CD4-positive, alpha-beta T cell treated with Interleukin-21 for 1 hour (primary cell): Measurements from ENCODE around the gene WWOX.

ENCODE experiments used
- DNase-seq: peaks from one replicate; pipeline ENCODE4 v3.0.0-alpha.2; 2020

The WWOX gene

DNA sequence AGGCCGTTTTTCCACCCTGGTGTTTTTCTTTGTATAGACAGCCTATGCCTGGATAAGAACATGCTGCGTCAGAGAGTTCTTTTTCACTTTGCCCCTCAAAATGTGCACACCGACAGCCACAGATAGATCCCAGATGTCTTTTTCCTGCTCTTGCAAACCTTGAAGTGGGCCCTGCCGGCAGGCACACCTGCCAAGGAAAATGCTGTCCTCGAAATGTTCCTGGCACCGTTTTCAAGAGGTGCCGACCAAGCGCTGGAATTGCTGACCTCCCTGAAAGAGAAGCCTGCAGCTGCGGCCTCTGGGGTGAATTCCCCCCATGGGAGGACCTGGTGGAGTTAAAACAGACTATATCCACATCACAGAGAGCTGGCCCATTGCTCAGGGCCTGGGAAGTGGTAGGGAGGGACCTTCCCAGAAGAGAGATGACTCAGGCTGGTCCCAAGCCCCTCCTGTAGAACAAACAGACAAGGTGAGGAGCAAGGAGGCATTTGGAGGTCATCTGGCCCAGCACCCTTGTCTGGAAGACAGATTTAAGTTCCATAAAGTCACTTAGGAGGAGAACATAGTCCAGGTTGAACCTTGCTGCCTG is 833.0 kb downstream of the WWOX start:
- DNase-seq, result no peak

DNA sequence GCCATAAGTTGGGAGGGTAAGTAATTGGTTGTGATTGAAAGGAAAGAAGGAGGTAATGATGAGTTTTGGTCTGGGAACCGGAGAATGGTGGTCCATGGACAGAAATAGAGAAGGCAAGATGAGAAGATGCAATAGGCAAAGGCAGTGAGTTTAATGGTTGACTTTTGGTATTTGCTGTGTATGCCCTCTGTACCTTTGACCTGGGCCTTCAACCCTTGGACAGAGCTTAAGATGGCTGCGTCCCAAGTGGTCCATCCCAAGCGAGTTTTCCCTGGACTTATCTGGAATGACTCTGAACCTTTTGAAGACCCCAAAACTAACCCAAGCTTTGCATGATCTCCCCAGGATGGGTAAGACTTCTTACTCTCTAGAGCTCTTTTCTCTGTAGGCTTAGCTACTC is 836.6 kb downstream of the WWOX start:
- DNase-seq, result no peak

DNA sequence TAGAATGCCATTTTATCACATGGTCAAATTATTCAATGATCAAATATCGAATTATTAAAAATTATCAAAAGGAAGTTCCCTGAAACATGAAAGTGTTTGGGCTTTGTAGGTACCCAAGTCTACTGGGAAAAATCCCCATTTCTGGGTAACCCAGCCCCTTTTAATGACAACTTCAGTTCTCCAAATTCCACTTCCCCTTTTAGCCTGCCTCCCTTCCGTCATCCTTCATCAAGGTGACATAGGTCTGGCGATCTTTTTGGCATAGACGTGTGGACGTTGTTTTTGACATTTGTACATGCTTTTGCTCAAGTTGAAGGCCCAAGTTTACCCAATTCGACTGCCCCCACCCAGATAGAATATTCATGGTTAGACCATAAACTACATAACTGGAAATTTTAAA is 840.1 kb downstream of the WWOX start:
- no peak for DNase-seq

DNA sequence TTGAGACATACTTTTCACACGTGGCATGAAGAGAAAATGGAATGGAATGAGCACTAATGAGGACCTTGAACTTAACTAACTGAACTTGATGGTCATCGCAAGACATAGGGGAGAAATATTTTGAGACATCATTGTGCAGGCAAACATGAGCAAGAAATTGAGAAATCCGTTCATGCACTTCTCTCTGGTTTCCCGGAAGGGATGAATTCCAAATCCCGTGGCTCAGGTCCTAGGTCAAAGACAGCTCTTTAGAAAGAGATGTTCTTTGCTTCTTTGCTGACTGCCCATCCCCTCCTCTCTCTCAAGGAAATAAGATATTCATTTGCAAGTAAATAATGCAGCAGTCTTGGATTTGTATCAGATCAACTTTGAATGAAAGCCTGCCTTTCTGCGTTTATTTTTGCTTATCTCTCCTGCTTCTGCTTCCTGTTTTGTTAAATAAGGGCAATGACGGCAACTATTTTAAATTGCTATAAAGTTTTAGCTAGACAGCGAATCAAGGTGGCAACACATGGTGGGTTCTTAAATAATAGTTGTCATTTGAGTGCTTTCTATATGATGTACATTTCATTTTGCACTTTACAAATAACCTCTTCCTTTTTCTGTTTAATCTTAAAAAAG is 843.3 kb downstream of the WWOX start:
- no peak for DNase-seq

DNA sequence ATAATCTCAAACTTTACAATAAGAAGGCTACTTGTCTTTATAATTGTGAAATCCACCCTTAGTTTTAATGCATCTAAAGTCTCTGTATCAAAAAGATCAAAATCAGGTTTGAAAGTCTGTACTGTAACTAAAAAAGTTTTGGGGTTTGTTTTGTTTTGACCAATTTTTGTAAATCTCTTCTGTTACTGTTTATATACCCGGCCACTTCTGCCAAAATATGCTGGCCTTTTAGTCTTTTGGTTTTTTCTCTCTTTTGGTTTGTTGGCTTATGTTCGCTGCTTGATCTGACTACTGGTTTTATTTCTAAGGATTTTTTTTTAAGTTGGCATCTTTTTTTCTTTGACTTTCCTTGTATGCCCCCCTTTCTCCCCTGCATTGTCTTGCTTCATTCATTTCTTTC is 845.9 kb downstream of the WWOX start:
- DNase-seq, result no peak

DNA sequence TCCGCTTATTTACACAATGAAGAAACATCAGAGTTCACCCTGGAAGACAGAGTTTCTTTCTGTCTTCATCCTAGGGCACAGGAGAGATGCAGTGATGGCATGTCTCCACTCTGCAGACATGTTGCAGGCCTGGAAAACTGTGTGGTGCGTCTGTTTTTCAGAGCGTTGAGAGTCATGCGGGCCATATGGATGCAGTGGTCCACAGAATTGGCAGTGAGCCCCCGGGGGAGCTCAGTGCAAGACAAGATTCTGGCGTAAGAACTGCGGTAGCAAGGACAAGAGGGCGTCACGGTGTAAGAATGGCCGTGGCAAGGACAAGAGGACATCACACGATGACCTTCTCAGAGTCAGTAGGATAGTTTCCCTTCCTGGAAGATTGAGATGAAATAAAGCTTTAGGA is 847.1 kb downstream of the WWOX start:
- DNase-seq, result no peak

DNA sequence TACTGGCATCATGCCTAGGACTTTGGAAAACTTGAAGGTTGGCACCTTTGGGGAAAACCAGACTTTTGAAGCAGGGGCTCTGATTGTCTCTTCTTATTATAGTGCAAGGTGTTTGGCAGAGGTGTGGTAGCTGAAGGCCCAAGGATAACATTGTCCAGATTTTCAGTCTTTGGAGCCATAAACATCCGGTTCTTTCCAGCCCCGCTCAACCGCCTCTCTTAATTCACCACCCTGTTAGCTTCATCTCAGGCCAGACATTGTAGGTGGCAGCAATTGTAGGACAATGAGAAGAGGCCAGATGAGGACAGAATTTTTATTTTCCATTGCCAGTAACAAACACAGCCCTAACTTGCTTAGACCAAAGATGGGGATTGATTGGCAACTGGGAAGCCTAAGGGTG is 851.3 kb downstream of the WWOX start:
- DNase-seq, result no peak

DNA sequence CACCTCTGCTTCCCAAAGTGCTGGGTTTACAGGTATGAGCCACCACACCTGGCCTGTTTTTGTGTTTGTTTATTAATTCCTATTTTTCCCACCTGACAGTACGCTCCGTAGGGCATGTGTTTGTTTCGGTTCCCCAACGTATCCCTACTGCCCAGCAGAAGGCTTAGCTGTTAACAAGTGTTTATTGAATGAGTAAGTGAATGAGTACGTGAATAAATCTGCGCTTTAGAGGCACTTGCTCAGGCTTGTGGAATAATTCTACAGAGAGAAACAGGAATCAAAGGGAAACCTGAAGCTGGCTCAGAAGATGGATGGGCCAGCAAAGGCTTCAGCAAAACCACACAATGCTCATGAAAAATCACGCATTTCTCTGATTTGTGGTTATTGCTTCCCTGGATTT is 853.2 kb downstream of the WWOX start:
- no peak for DNase-seq

DNA sequence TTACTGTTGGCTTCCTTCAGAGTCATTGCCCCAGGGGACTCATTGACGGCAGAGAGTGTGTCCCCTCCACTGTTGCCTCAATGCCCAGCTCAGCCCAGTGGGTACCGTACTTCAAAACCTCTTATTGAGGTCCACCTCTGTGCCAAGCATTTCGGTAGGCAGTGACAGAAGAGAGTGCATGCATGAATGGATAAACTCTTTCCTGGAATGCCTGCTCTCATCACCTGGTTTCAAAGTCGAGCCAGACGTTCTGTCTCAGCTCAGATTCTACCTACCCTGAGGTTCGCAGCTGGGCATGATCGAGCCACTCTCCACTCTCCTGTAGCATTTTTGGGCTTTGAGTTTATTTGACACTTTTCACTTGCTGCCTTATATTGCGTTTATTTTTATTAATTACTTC is 854.1 kb downstream of the WWOX start:
- no peak for DNase-seq

DNA sequence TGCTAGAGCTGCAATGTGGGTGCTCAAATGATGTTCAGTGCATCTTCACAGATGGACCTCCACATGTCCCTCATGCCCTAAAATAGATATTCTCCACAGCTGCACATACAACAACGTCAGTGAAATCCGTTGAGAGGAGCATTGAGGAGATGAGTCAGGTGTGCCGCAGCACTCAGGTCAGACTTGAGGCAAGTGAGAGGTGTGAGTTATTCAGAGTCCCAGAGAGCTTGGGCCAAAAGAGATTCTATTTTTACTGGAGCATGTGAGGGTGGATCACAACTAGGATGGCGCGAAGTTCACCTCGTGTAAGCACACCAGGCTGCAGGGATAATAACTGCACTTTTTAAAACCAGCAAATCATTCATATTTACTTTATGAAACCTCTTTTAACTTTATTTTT is 855.8 kb downstream of the WWOX start:
- no peak for DNase-seq

DNA sequence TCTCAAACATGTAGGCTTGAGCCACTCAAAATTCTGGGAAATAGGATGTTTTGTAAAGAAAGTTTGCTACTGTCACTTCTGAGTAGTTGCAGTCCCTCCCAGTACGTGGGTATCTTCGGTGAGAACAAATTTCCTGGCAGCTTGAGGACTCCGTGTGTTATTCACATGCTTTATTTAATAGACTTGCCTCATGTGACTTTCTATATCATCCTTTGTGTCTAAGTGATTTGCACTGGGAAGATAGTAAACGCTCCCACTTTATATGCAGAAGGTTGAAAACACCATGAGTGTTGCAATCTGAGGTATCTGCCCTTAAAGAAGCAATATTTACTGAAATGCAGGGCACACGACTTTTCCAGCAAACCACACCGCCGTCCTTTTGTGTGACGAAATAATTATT is 857.4 kb downstream of the WWOX start:
- no peak for DNase-seq

DNA sequence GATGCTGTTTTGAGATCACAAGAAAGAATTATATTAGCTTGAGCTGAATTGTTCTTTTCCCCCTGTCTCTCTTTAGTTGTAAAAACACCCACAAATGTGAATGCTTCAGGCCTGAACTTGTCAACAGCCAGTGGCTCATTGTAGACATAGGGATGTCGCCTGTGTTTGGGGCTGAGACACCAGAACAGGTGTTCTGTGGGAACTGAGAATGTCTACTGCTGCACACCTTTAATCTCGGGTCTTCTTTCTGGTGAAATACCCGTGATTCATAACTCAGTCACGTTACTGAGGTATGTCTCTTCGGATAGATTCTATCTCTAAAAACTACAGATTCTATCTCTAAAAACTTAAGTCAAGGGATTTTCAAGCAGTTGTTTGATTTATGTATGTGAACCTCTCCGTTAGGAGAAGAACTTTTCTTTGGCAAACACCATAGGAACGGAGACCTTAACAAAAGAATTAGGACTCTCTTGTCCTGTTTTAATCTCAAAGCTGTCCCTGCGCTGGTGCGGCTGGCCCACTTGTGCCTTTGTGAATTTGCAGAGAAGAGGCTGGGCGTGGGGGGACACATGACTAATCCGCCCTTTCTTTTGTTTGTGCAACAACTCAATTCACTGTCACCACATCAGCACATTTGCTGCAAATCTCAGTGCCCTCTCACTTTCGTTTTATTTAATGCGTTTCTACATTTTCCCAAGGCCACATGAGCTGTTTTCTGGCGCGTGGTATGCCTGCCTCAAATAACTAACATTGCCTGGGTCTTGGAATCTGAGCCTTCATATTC is 858.1 kb downstream of the WWOX start:
- DNase-seq, result peak; percentile 9

DNA sequence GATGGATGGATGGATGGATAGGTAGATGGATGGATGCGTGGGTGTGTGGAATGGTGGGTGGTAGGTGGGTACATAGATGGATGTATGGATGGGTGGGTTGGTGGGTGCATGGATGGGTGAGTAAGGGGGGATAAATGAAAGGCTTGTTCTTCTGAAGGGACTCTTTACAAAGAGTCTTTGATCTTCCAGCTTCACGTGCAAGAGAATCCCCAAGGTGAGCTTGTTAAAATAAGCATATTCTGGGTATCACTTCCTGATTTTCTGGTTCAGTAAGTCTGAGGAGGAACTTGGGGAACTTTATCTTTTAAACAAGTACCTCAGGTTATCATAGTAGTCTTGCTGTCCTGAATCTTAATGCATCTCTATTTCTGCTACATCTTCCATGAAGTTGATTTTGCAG is 862.0 kb downstream of the WWOX start:
- DNase-seq, result no peak

DNA sequence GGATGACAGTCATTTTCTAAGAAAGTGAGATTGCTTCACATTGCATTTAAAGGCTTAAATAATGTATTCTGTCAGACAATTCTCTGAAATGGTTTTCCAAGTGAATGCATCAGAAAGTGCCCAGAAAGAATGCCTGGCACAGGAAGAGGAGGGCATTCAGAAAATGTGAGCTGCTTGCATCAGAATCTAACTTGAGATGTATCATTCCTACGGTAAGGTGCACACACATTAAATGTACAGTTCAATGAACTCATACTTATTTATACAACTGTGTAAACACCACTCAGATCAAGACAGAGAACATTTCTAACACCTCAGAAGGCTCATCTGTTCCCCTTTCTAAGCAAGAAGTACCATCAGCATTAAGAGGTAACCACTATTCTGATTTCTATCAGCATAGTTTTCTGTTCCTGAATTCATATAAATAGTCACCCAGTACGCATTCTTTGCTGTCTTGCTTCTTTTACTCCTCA is 863.0 kb downstream of the WWOX start:
- no peak for DNase-seq

DNA sequence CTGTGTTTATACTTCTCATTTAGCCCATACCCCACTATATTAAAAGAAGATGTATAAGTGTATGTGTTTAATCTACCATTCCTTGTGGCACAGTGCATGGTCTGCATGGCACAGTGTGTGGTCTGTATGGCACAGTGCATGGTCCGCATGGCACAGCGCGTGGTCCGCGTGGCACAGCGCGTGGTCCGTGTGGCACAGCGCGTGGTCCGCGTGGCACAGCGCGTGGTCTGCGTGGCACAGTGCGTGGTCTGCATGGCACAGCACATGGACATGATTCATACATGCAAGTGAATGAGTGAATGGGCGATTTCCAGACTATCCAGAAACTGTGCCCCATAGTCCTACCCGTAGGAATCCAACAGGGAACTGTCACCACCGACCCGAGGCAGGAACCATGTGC is 868.5 kb downstream of the WWOX start:
- no peak for DNase-seq

DNA sequence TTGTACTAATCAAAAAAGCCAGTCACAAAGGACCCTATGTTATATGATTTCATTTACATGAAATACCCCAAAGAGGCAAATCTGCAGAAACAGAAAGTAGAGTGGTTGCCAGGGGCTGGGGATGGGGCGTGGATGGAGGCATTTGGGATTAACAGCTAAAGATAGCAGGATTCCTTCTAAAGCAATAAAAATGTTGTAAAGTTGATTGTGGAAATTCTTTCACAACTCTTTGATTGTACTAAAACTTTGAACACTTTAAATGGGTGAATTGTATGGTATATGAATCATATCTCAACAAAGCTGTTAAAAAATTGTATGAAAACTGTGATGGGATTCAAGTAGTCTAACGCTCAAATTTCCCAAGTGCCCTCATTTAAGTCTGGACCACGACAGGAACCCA is 870.3 kb downstream of the WWOX start:
- DNase-seq, result no peak

DNA sequence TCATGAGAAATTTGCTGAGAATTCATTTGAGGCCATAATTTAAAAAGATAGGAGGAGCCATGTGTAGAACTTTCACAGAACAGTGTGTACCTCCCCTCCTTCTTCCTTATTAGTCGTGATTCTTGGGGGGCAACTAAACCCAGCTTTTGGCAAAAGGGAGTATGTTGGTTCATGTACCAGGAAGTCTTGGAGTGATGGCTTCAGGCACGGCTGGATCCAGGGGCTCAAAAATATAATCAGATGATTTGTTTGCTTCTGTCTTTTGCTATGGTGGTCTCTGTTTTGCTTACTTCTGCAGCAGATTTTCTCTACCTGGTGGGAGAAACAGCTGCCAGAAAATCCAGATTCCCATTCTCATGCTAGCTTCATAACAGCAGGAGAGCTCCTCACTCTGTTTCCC is 871.2 kb downstream of the WWOX start:
- DNase-seq, result no peak

DNA sequence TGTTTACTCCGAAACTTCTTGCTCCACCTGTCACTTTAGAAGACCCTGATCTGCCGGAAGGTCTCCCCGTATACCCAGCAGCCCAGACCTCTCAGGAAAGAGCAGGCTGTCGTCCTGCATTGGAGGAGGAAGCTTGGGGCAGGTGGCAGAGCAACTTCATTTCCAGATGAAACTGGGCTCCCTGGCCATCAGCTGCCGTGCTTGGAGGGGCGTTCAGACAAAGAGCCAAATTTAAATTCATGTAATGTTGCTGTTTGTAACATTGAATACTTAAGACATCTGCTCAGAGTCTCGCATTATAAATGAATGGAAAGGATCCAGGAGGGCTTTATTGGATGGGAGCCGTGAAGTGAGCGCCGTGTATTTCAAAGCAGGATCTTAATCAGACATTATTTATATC is 872.6 kb downstream of the WWOX start:
- DNase-seq, result no peak

DNA sequence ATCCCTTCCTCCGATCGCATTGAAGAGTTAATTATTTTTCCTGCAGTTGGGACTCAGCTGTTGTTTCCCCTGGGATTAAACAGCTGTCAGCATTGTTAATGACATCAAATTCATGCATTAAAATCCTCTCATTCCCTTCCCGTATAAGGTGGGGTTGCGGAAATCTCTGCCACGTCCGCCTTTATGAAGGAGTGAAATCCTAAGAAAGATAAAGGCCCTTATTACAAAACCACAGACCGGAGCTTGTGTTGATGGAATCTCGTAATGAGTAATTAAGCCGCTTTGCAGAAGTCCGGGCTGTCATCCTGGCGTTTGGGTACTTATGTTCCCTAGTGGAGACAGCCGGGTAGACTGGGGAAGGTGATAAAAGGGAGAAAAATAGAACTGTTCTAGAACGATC is 873.5 kb downstream of the WWOX start:
- no peak for DNase-seq

DNA sequence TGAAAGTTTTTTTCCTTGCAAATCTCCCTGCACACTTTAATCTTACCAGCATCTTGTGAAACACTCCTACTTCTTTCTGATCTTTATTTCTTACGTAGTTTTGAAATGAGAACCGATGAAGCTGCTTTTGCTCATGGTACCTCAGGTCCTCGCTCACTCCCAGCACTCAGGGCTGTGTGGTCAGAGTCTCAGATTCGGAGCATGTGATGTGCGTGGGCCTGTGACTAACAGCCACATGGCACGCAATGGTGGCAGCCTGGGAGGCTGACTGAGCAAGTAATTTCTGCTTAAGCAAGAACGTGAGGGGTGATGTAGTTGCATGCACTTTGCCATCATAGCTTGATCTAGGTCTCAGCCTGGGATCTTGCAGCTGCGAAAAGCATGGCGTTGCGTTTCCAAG is 876.8 kb downstream of the WWOX start:
- DNase-seq, result no peak

DNA sequence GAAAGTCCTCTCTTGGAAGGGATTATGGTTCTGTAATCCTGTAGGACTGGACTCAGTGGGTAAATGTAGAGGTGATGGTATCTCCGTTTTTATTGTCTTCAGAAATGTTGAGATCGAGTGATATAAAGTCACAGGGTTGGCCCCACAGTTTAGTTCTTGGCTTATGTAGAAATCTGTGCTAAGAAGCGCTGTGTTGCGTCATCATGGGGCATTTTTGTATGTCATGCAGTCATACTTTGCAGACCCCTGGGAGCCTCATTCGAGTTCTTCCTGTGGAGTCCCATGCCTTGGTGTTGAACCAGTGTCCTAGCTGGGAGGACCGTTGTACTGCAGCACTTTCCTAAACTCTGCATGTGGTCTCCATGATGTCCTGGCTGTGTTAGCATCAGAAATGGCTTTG is 881.4 kb downstream of the WWOX start:
- no peak for DNase-seq

DNA sequence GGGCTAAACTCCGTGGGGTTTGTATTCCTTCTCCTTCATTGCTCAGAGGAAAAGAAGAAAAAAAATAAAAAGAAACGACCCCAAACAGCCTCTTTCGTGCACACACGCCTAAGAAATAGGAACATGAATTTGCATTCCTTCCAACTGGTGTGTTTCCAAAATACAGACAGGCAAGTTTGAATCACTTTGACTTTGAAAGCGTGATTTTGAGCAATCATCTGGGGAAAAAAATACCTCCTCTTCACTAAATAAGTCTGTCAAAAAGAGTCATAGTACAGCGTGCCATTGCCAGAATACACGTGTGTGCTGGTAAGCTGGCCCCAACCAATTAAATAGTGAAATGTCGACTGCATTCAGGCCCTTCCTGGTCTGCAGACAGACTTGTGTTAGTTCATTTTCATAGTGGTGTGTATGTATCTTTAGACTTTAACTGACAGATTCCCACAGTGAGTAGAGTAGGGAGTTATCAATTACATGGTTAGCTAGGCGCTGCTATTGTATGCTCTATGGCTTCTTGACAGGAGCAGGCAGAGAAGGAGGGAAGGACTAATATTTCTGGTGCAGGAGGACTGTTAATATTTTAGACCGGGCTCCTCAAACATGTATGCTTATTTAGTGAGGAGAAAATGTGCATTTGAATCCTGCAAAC is 882.8 kb downstream of the WWOX start:
- DNase-seq, result no peak

DNA sequence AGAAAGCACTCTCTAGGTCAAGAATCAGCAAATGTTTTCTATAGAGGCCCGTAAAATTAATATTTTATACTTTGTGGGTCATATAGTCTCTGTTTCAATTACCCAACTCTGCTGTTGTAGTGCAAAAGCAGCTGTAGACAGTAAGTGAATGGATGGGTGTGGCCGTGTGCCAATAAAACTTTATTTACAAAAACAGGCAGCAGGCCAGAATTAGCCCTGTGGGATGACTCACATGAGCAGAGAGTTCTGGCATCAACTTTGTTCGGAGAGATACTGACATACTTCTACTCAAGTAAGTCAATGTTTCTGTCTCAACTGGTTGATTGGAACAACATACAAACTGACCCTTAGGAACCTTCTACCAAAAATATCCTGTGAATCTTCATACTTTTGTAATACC is 884.9 kb downstream of the WWOX start:
- DNase-seq, result no peak

DNA sequence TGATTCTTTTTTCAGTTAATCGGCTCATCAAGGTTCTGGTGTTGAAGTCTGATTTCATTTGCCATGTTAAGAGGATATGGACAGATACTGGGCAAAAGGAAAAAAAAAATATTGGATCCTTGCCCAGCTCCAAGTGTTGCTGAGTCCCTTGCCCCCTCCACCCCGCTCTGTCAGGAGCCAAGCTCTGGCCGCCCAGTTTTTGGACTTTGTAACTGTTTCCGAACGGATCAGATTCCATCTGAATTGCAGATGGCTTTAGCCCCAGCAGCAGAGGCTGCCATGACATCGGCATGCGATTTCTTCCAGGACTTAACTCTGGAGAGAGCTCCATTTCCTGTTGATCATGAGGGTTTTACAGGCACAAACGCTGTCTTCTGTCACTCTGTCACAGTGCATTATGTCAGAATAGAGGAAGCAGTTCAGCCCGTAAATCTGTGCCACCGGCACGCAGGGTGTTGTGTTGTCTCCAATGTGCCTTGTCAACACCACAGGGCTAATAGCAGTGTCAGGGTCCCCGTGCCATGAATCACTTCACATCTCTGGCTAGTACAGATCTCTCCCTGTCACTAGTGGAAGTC is 885.5 kb downstream of the WWOX start:
- no peak for DNase-seq
